ENCODE data around the gene ALDH4A1. TPM values are rescaled to one million over a fixed set of nuclear protein-coding genes. Genes with fewer than 3 reads are reported as not detected.

ALDH4A1 gene
- total and polyA plus RNA-seq, 9 of the 15 experiments (the other 6 are each of a cell fraction or from before 2014, with no cell fraction given): 0.27 to 31.4 (median 16.6) TPM

DNA sequence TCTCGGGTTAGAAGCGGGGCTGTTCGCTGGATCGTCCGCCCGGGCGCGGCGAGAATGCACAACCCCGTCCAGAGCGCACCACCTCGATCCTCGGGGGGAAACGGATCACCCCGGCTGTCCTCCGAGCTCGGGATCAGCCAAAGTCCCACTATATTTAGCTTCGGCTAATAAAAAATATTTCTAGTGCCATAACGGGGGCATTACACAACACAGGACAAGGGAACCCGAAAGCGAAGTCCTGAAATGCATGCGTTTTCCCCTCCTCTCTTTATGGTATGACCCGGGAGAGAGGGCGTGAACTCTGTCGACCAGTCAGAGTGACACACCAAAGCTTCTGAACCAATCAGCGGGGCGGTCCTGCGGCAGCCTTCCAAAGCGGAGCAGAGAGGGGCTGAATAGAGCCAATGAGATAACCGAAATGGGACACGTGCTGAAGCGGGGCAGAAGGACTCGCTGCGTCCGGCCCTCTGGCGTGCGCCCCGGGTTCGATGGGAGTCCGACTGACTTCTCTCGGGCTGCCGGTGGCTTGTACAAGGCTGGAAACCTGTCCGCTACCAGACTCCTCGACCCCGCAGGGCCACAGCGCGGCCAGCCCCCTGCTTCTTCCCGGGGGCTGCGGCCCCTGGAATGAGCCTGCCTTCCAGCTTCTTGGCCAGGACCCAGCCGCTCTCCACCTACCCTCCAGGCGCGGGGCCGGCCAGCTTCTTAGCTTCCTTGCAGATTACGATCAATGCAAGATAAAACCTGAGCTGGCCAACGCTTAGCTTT lies at the start of gene ALDH4A1 (continued):
- TF ChIP-seq ZFPM2 (CRISPR knock-in tag; IDR thresholded peaks at IDR 0.05) (no peak), C11orf30 (IDR thresholded peaks at IDR 0.05; ENCODE audit: low read depth) (peak; percentile 63), ESRRA (IDR thresholded peaks at IDR 0.05; ENCODE audit: borderline replicate concordance, low read depth) (peak; percentile 45; the same call in 1 of the 2 replicates), HEY1 (CRISPR knock-in tag; IDR thresholded peaks at IDR 0.05; ENCODE audit: borderline replicate concordance) (0 out of 2 replicates have a peak, but pooled peaks have one; percentile 42), BCOR (IDR thresholded peaks at IDR 0.05) (peak; percentile 33), CTBP1 (IDR thresholded peaks at IDR 0.05; ENCODE audit: borderline replicate concordance) (peak; percentile 60; the same call in 1 of the 2 replicates), LEF1 (IDR thresholded peaks at IDR 0.05) (no peak), RBM34 (IDR thresholded peaks at IDR 0.05; ENCODE audit: borderline replicate concordance, insufficient read depth, low read length) (no peak), POLR2G (IDR thresholded peaks at IDR 0.05; ENCODE audit: low read depth, low read length) (peak; percentile 94), SMAD1 (IDR thresholded peaks at IDR 0.05; ENCODE audit: low read depth, low read length, partially characterized antibody) (peak; percentile 26), HDAC3 (IDR thresholded peaks at IDR 0.05; ENCODE audit: borderline replicate concordance, partially characterized antibody) (no peak)
- TF ChIP-seq, protein P1, sequence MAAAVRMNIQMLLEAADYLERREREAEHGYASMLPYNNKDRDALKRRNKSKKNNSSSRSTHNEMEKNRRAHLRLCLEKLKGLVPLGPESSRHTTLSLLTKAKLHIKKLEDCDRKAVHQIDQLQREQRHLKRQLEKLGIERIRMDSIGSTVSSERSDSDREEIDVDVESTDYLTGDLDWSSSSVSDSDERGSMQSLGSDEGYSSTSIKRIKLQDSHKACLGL (CRISPR knock-in tag; IDR thresholded peaks at IDR 0.05; ENCODE audit: borderline replicate concordance, poor library complexity, severe bottlenecking): peak; percentile 15
- TF ChIP-seq, protein P2, sequence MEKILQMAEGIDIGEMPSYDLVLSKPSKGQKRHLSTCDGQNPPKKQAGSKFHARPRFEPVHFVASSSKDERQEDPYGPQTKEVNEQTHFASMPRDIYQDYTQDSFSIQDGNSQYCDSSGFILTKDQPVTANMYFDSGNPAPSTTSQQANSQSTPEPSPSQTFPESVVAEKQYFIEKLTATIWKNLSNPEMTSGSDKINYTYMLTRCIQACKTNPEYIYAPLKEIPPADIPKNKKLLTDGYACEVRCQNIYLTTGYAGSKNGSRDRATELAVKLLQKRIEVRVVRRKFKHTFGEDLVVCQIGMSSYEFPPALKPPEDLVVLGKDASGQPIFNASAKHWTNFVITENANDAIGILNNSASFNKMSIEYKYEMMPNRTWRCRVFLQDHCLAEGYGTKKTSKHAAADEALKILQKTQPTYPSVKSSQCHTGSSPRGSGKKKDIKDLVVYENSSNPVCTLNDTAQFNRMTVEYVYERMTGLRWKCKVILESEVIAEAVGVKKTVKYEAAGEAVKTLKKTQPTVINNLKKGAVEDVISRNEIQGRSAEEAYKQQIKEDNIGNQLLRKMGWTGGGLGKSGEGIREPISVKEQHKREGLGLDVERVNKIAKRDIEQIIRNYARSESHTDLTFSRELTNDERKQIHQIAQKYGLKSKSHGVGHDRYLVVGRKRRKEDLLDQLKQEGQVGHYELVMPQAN (IDR thresholded peaks at IDR 0.05; ENCODE audit: borderline replicate concordance): peak; percentile 82; the same call in 1 of the 2 replicates
- TF ChIP-seq, protein P3, sequence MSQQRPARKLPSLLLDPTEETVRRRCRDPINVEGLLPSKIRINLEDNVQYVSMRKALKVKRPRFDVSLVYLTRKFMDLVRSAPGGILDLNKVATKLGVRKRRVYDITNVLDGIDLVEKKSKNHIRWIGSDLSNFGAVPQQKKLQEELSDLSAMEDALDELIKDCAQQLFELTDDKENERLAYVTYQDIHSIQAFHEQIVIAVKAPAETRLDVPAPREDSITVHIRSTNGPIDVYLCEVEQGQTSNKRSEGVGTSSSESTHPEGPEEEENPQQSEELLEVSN (IDR thresholded peaks at IDR 0.05; ENCODE audit: borderline replicate concordance in 1 of 2, extremely low read depth in 1 of 2, insufficient read depth in 1 of 2, insufficient read length in 1 of 2, low read depth in 1 of 2, low read length in 1 of 2, poor library complexity in 1 of 2, severe bottlenecking in 1 of 2): peak; percentile 97 to 99
- TF ChIP-seq, protein P4, sequence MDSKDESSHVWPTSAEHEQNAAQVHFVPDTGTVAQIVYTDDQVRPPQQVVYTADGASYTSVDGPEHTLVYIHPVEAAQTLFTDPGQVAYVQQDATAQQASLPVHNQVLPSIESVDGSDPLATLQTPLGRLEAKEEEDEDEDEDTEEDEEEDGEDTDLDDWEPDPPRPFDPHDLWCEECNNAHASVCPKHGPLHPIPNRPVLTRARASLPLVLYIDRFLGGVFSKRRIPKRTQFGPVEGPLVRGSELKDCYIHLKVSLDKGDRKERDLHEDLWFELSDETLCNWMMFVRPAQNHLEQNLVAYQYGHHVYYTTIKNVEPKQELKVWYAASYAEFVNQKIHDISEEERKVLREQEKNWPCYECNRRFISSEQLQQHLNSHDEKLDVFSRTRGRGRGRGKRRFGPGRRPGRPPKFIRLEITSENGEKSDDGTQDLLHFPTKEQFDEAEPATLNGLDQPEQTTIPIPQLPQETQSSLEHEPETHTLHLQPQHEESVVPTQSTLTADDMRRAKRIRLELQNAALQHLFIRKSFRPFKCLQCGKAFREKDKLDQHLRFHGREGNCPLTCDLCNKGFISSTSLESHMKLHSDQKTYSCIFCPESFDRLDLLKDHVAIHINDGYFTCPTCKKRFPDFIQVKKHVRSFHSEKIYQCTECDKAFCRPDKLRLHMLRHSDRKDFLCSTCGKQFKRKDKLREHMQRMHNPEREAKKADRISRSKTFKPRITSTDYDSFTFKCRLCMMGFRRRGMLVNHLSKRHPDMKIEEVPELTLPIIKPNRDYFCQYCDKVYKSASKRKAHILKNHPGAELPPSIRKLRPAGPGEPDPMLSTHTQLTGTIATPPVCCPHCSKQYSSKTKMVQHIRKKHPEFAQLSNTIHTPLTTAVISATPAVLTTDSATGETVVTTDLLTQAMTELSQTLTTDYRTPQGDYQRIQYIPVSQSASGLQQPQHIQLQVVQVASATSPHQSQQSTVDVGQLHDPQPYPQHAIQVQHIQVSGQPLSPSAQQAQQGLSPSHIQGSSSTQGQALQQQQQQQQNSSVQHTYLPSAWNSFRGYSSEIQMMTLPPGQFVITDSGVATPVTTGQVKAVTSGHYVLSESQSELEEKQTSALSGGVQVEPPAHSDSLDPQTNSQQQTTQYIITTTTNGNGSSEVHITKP (IDR thresholded peaks at IDR 0.05; ENCODE audit: partially characterized antibody): peak; percentile 100
- TF ChIP-seq, protein P5, sequence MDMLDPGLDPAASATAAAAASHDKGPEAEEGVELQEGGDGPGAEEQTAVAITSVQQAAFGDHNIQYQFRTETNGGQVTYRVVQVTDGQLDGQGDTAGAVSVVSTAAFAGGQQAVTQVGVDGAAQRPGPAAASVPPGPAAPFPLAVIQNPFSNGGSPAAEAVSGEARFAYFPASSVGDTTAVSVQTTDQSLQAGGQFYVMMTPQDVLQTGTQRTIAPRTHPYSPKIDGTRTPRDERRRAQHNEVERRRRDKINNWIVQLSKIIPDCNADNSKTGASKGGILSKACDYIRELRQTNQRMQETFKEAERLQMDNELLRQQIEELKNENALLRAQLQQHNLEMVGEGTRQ (CRISPR knock-in tag; IDR thresholded peaks at IDR 0.05): peak; percentile 99
- TF ChIP-seq, protein P6, sequence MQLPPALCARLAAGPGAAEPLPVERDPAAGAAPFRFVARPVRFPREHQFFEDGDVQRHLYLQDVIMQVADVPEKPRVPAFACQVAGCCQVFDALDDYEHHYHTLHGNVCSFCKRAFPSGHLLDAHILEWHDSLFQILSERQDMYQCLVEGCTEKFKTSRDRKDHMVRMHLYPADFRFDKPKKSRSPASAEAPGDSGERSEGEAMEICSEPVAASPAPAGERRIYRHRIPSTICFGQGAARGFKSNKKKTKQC (CRISPR knock-in tag; IDR thresholded peaks at IDR 0.05): peak; percentile 82; the same call in 1 of the 2 replicates
